HCT116 (cell line): ENCODE results near the gene CHST3. TPM values are rescaled to one million over a fixed set of nuclear protein-coding genes. Genes with fewer than 3 reads are reported as not detected.

Experiments
- ATAC-seq: fragments of 200-7000 bp; cut with Tn5 transposase; 2 replicates; pipeline ENCODE4 v1.9.1; 2020; ENCODE audit warnings: mild to moderate bottlenecking, moderate library complexity
- BruUV-seq: library from RNA; stranded (reverse); fragments of 400-500 nt; replicated peaks from 2 replicates; lab custom pipeline; 2021; lab: Mats Ljungman, UMichigan
- CTCF ChIA-PET: fragments of 300-600 bp; sonication (Branson Sonifier 250); formaldehyde crosslinking; loops from one replicate; lab custom pipeline; 2021; ENCODE audit warnings: antibody characterized with exemption; lab: Charles Lee
- POLR2A ChIA-PET: fragments of 300-600, 350-600 bp; sonication (Branson Sonifier 250); formaldehyde crosslinking; loops from one replicate; lab custom pipeline; 2021; ENCODE audit warnings: antibody characterized with exemption; lab: Charles Lee
- RAD21 ChIA-PET, 2 experiments: fragments of 300-600 bp; sonication (Branson Sonifier 250); formaldehyde crosslinking; loops; one replicate each; lab custom pipeline; 2023; ENCODE audit warnings: low total read pairs in 2 of 2; ENCODE audit not compliant: uncharacterized antibody in 2 of 2, unreplicated experiment in 2 of 2, low non-redundant PET in 1 of 2; lab: Charles Lee
- DNase-seq: peaks from one replicate; pipeline ENCODE4 v3.0.0-alpha.2; 2010; ENCODE audit warnings: low read depth, low spot score
- H2AFZ ChIP-seq: fragments of 200-600 bp; shearing (Covaris generic), sonication (generic); 2 replicates; pipeline ENCODE4 v1.6.1; 2017; ENCODE audit warnings: low read depth, mixed run types, mixed read lengths, antibody characterized with exemption, low read length; ENCODE audit not compliant: poor library complexity, severe bottlenecking
- H3K27ac ChIP-seq: 2 replicates; pipeline ENCODE4 v1.5.1; 2012; ENCODE audit warnings: low read depth, low read length
- H3K27me3 ChIP-seq: fragments of 200-600 bp; sonication (generic); 2 replicates; pipeline ENCODE4 v1.6.1; 2016; ENCODE audit warnings: mixed run types, low read length, mixed read lengths; ENCODE audit not compliant: insufficient read depth
- H3K36me3 ChIP-seq, 2 experiments: fragments of 200-500 bp in 1 of 2; fragments of 200-600 bp in 1 of 2; sonication (Bioruptor generic) in 1 of 2; sonication (generic) in 1 of 2; 2 replicates each; pipeline versions ENCODE4 v1.5.1 to v1.6.1; 2014 to 2016; ENCODE audit warnings: low read length in 2 of 2, inconsistent platforms in 1 of 2, mixed read lengths in 1 of 2, mixed run types in 1 of 2; ENCODE audit not compliant: insufficient read depth in 2 of 2, control insufficient read depth in 1 of 2
- H3K4me1 ChIP-seq, 2 experiments: fragments of 200-600 bp in 1 of 2; sonication (generic) in 1 of 2; 2 replicates each; pipeline versions ENCODE4 v1.5.1 to v1.6.1; 2012 to 2017; ENCODE audit warnings: low read length in 2 of 2, inconsistent platforms in 1 of 2, mild to moderate bottlenecking in 1 of 2, mixed read lengths in 1 of 2, mixed run types in 1 of 2, moderate library complexity in 1 of 2; ENCODE audit not compliant: insufficient read depth in 2 of 2, control insufficient read depth in 1 of 2
- H3K4me2 ChIP-seq: fragments of 200-600 bp; sonication (generic); 2 replicates; pipeline ENCODE4 v1.6.1; 2017; ENCODE audit warnings: mixed run types, low read length, mixed read lengths
- H3K4me3 ChIP-seq, 2 experiments: fragments of 200-600 bp in 1 of 2; sonication (generic) in 1 of 2; replicated peaks in 1 of 2; 2 replicates each; pipeline ENCODE4 v1.5.1; 2011 to 2016; ENCODE audit warnings: low read length in 2 of 2, control low read depth in 1 of 2, low read depth in 1 of 2, mild to moderate bottlenecking in 1 of 2, mixed read lengths in 1 of 2, mixed run types in 1 of 2
- H3K79me2 ChIP-seq: fragments of 200-600 bp; sonication (generic); 2 replicates; pipeline ENCODE4 v1.6.1; 2017; ENCODE audit warnings: mild to moderate bottlenecking, mixed run types, low read length, moderate library complexity, mixed read lengths; ENCODE audit not compliant: insufficient read depth
- H3K9ac ChIP-seq: fragments of 200-600 bp; sonication (generic); 2 replicates; pipeline ENCODE4 v1.6.1; 2016; ENCODE audit warnings: low read length, mixed read lengths
- H3K9me2 ChIP-seq: fragments of 200-600 bp; sonication (generic), shearing (Covaris generic); 2 replicates; pipeline ENCODE4 v1.6.1; 2017; ENCODE audit warnings: mixed run types, mild to moderate bottlenecking, moderate library complexity; ENCODE audit not compliant: insufficient read depth
- H3K9me3 ChIP-seq, 2 experiments: fragments of 200-500 bp in 1 of 2; fragments of 200-600 bp in 1 of 2; sonication (Bioruptor generic) in 1 of 2; sonication (generic) in 1 of 2; 2 replicates each; pipeline ENCODE4 v1.6.1; 2014 to 2017; ENCODE audit warnings: low read length in 2 of 2, mixed read lengths in 2 of 2, inconsistent platforms in 1 of 2, low read depth in 1 of 2, mild to moderate bottlenecking in 1 of 2, mixed run types in 1 of 2, moderate library complexity in 1 of 2; ENCODE audit not compliant: control insufficient read depth in 1 of 2, insufficient read depth in 1 of 2
- H4K20me1 ChIP-seq: fragments of 200-600 bp; sonication (generic), shearing (Covaris generic); 2 replicates; pipeline ENCODE4 v1.6.1; 2017; ENCODE audit warnings: mixed run types, mild to moderate bottlenecking, moderate library complexity; ENCODE audit not compliant: insufficient read depth
- EZH2phosphoT487 ChIP-seq: fragments of 200-600 bp; IDR thresholded peaks from 2 replicates; pipeline ENCODE4 v1.6.1; 2018; ENCODE audit warnings: antibody characterized with exemption, borderline replicate concordance
- JUND ChIP-seq: IDR thresholded peaks from 2 replicates; pipeline ENCODE4 v1.6.1; 2012
- POLR2A ChIP-seq: IDR thresholded peaks from 2 replicates; pipeline ENCODE4 v1.7.0; 2011; ENCODE audit warnings: borderline replicate concordance; ENCODE audit not compliant: insufficient read depth, insufficient read length; ENCODE audit errors: extremely low read depth
- POLR2AphosphoS5 ChIP-seq: IDR thresholded peaks from 2 replicates; pipeline ENCODE4 v1.6.1; 2011; ENCODE audit warnings: mild to moderate bottlenecking, low read depth, low read length, moderate library complexity
- YY1 ChIP-seq: IDR thresholded peaks from 2 replicates; pipeline ENCODE4 v1.6.1; 2011; ENCODE audit warnings: low read length, low read depth, moderate library complexity, mild to moderate bottlenecking; ENCODE audit not compliant: insufficient replicate concordance; ENCODE audit errors: extremely low read depth
- intact Hi-C: fragments of 100-400 bp; cut with micrococcal nuclease; formaldehyde crosslinking; loops from 2 replicates; pipeline ENCODE4 v1.10.0; 2022
- total RNA-seq: library from RNA; stranded (reverse); gene quantifications from one replicate; pipeline ENCODE4 v1.2.1, GENCODE V29; 2021; ENCODE audit not compliant: unreplicated experiment
- TF ChIP-seq, protein P1 (sequence below): IDR thresholded peaks from 2 replicates; pipeline ENCODE4 v1.6.1; 2011; ENCODE audit warnings: mild to moderate bottlenecking, low read length, moderate library complexity; ENCODE audit not compliant: insufficient replicate concordance; ENCODE audit errors: extremely low read depth

Gene CHST3
- total RNA-seq, 1 experiment from 2014 or later = 10.6 TPM

DNA sequence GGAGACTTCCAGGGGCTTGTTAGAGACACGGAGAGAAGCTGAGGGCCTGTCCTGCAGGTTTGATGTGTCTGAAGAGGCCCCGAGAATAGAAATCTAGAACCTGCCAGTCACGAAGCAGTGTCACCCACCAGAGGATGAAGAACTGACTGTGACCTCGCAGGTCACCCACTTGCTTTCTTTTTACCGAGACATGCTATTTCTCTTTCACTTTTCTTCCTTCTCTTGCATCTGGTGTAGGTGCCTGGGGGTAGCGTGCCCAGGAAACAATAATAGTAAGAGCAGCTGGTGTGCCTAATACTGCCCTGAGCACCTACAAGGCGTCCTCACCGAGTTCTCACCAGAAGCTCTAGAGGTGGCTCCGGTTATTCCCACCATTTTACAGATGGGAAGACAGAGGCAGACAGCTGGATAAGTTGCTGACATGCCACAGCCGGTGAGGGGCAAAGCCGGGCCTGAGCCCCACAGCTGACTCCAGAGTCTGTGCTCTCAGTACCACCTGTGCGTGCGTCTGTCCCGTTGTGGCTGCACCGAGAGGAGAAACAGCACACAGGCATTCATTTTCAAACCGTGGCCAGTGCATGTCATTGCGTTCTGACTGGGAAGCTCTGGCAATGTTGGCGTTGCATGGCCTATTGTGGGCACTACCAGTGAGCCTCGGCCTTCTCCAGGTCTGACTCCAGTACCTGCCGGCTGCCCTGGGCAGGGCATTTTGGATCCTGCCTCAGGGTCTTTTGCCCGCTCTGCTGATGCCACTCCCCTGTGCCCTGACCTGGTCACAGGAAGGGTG is 7.8 kb downstream of the CHST3 start:
- H4K20me1 ChIP-seq = no peaks in the 10 kb centered on the region
- RAD21 ChIA-PET = no interaction called here
- no peaks in the 10 kb centered on the region for H3K27me3 ChIP-seq
- no peak overlapping the region for H2AFZ ChIP-seq
- intact Hi-C loops = no loop called here
- peaks cover 54 to 77% of the 10 kb centered on the region in 2 experiments for H3K4me1 ChIP-seq
- H3K9me2 ChIP-seq = no peaks in the 10 kb centered on the region
- TF ChIP-seq YY1 (no peak), POLR2AphosphoS5 (no peak), POLR2A (no peak), JUND (no peak), EZH2phosphoT487 (no peak)
- TF ChIP-seq, protein P1, sequence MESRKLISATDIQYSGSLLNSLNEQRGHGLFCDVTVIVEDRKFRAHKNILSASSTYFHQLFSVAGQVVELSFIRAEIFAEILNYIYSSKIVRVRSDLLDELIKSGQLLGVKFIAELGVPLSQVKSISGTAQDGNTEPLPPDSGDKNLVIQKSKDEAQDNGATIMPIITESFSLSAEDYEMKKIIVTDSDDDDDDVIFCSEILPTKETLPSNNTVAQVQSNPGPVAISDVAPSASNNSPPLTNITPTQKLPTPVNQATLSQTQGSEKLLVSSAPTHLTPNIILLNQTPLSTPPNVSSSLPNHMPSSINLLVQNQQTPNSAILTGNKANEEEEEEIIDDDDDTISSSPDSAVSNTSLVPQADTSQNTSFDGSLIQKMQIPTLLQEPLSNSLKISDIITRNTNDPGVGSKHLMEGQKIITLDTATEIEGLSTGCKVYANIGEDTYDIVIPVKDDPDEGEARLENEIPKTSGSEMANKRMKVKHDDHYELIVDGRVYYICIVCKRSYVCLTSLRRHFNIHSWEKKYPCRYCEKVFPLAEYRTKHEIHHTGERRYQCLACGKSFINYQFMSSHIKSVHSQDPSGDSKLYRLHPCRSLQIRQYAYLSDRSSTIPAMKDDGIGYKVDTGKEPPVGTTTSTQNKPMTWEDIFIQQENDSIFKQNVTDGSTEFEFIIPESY = no peak
- TF ChIP-seq, all 23 proteins: peak for 0
- Histone ChIP-seq H3K4me2 (no peak overlapping the region), H3K27ac (no peak overlapping the region), H3K9ac (no peak overlapping the region), H3K36me3 (no peaks in the 10 kb centered on the region), H3K9me3 (no peaks in the 10 kb centered on the region), H3K79me2 (peaks cover 90% of the 10 kb centered on the region), H3K4me3 (no peak overlapping the region)
- POLR2A ChIA-PET = no interaction called here
- DNase-seq (no peak), ATAC-seq (no peak)
- no TSS peak for BruUV-seq
- CTCF ChIA-PET = no interaction called here
